Measurements from ENCODE around the gene OLFML2A. TPM values are rescaled to one million over a fixed set of nuclear protein-coding genes. Genes with fewer than 3 reads are reported as not detected.

OLFML2A gene
- total RNA-seq, 1 experiment from 2014 or later, result 5.8 TPM

DNA sequence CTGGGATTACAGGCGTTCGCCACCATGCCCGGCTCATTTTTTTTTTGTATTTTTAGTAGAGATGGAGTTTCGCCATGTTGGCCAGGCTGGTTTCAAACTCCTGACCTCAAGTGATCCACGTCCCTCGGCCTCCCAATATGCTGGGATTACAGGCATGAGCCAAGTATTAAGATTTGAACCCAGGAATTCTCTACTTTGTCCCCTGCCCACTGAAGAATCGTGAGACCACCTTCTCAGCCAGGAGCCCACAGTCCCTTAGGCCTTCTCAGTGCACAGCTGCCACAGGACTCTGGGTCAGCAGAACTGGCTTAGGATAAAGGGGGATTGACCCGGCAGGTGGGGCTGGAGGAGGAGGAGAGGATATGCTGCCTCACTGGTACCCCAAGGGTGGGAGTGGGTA, 13.4 kb downstream of the OLFML2A start:
- Mint-ChIP-seq H3K9me3 (no peaks in the 10 kb centered on the region), H3K27me3 (ENCODE audit: low read depth) (no peaks in the 10 kb centered on the region), H3K4me3 (no peak overlapping the region), H3K4me1 (peaks cover 2 to 11% of the 10 kb centered on the region in 2 experiments), H3K27ac (no peak overlapping the region), H3K36me3 (ENCODE audit: insufficient read depth in 1 of 3, low read depth in 3 of 3) (no peaks in the 10 kb centered on the region; a peak in 1 of 7 replicates)
- no peaks in the 10 kb centered on the region for H3K9me3 ChIP-seq (ENCODE audit: control insufficient read depth, low read depth, low read length)
- no peak overlapping the region for H2BK5ac ChIP-seq (ENCODE audit: insufficient read length, low read length)
- no peak overlapping the region for H2BK12ac ChIP-seq (ENCODE audit: insufficient read length, low read depth, low read length)
- H4K5ac ChIP-seq (ENCODE audit: insufficient read length, low read depth, low read length), result no peak overlapping the region
- no peaks in the 10 kb centered on the region for H3K27me3 ChIP-seq (ENCODE audit: insufficient read depth, low read length)
- H3K27ac ChIP-seq (ENCODE audit: insufficient read length, low read depth, low read length), result no peak overlapping the region
- H3K79me2 ChIP-seq (ENCODE audit: insufficient read depth, low read length), result no peaks in the 10 kb centered on the region
- H2BK120ac ChIP-seq (ENCODE audit: low read depth, low read length, poor library complexity, severe bottlenecking), result no peak overlapping the region
- no CpG with 5 or more reads among the region's 8 CpGs for WGBS (ENCODE audit: extremely low coverage, insufficient read length, low lambda C conversion rate)
- no peak overlapping the region for H3K18ac ChIP-seq (ENCODE audit: insufficient read length, low read depth, low read length)
- TF ChIP-seq, protein P1, sequence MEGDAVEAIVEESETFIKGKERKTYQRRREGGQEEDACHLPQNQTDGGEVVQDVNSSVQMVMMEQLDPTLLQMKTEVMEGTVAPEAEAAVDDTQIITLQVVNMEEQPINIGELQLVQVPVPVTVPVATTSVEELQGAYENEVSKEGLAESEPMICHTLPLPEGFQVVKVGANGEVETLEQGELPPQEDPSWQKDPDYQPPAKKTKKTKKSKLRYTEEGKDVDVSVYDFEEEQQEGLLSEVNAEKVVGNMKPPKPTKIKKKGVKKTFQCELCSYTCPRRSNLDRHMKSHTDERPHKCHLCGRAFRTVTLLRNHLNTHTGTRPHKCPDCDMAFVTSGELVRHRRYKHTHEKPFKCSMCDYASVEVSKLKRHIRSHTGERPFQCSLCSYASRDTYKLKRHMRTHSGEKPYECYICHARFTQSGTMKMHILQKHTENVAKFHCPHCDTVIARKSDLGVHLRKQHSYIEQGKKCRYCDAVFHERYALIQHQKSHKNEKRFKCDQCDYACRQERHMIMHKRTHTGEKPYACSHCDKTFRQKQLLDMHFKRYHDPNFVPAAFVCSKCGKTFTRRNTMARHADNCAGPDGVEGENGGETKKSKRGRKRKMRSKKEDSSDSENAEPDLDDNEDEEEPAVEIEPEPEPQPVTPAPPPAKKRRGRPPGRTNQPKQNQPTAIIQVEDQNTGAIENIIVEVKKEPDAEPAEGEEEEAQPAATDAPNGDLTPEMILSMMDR (conservative IDR thresholded peaks at IDR 0.05), result no peak
- no peak overlapping the region for H2AK5ac ChIP-seq (ENCODE audit: insufficient read length, low read length)
- DNase-seq, result no peak
- no peak overlapping the region for H3K56ac ChIP-seq (ENCODE audit: insufficient read length, low read depth, low read length)
- H3K4me1 ChIP-seq (ENCODE audit: insufficient read depth, low read length), result no peaks in the 10 kb centered on the region
- H3T11ph ChIP-seq (ENCODE audit: low read length), result no peak overlapping the region
- H3K4ac ChIP-seq (ENCODE audit: low read depth, low read length), result no peak overlapping the region
- H3K23ac ChIP-seq (ENCODE audit: insufficient read length, low read depth, low read length), result no peak overlapping the region
- H4K8ac ChIP-seq (replicated peaks; ENCODE audit: insufficient read length, low read depth, low read length), result no peak overlapping the region
- H3K23me2 ChIP-seq (ENCODE audit: insufficient read length, low read depth, low read length, poor library complexity, severe bottlenecking), result no peaks in the 10 kb centered on the region
- no peak overlapping the region for H3K9ac ChIP-seq (ENCODE audit: extremely low read depth, insufficient read length, low read length)
- H2BK20ac ChIP-seq (ENCODE audit: low read depth, low read length, poor library complexity, severe bottlenecking), result no peak overlapping the region
- no peaks in the 10 kb centered on the region for H4K20me1 ChIP-seq (ENCODE audit: control insufficient read depth, insufficient read depth, insufficient read length)
- H3K4me2 ChIP-seq (ENCODE audit: insufficient read depth, insufficient read length, low read length), result no peak overlapping the region
- H3K79me1 ChIP-seq (ENCODE audit: insufficient read depth, low read depth, low read length, poor library complexity, severe bottlenecking), result no peaks in the 10 kb centered on the region
- no peak overlapping the region for H4K91ac ChIP-seq (ENCODE audit: insufficient read length, low read depth, low read length)
- H2AFZ ChIP-seq (ENCODE audit: low read length), result no peak overlapping the region
- H3K14ac ChIP-seq (ENCODE audit: insufficient read depth, low read length), result no peak overlapping the region
- no peak overlapping the region for H2BK15ac ChIP-seq (ENCODE audit: low read depth, low read length)
